Occipital lobe (tissue), 2 donors: Measurements from ENCODE around the gene NCK1. TPM values are rescaled to one million over a fixed set of nuclear protein-coding genes. Genes with fewer than 3 reads are reported as not detected.
"Not testable (repeated sequence)": the region's sequence is repeated elsewhere in the genome, so short reads cannot be mapped to it uniquely, and the experiment has no call there.

Experiments used
- DNase-seq: peaks from one replicate; lab custom pipeline; 2025; lab: John Stamatoyannopoulos, UW
- total RNA-seq: library from RNA; depleted of rRNA; stranded (reverse); fragments of >200 nt; gene quantifications from one replicate; pipeline ENCODE4 v1.2.3, GENCODE V29; 2014

The NCK1 gene
- total RNA-seq, 1 donor from 2014 or later: 40.7 TPM

DNA sequence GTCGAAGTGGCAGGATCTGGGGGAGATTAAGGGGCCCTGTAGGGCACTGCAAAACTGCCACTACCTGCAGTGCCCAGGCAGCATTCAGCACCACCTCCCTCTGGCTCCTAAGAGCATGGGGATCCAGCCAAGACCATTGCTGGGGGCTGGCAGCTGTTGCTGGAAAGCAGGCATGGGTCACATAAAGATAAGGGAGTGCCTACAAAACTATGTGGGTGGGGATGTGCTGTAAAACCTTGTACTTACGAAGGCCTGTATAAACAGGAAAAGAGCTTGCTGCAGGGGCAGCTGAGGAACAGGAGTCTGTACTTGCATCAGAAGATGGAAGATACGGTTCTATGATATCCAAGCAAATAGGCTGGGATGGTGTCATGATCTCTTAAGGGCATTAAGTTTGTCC is 122.8 kb downstream of the NCK1 start:
- no peak for DNase-seq

DNA sequence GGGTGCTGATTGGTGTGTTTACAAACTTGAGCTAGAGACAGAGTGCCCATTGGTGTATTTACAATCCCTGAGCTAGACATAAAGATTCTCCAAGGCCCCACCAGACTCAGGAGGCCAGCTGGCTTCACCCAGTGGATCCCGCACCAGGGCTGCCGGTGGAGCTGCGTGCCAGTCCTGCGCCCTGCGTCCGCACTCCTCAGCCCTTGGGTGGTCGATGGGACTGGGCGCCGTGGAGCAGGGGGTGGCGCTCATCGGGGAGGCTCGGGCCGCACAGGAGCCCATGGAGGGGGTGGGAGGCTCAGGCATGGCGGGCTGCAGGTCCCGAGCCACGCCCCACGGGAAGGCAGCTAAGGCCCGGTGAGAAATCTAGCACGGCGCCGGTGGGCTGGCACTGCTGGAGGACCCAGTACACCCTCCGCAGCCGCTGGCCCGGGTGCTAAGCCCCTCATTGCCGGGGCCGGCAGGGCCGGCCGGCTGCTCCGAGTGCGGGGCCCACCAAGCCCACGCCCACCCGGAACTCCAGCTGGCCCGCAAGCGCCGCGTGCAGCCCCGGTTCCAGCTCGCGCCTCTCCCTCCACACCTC is 125.5 kb downstream of the NCK1 start:
- not testable (repeated sequence) for DNase-seq

DNA sequence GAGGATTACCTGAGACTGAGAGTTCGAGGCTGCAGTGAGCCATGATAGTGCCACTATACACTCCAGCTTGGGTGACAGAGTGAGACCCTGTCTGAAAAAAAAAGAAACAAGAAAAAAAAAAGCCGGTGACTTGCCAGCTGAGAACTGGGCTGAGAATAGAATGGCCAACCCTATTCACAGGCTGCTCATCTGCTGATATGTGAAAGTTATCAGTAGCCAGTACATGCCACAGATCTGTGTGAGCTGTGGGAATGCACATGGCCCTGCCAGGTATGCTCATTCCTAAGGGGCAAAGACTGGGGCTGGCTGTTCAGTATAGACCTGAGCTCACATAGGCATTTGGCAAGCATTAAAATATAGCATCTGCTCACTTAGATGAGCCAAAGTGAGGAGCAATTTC is 126.6 kb downstream of the NCK1 start:
- DNase-seq: no peak

GRCh38 chr3:136989781-136990524 is 127.9 kb downstream of the NCK1 start:
- DNase-seq: no peak

- no peak for DNase-seq
Measured at GRCh38 chr3:136990826-136991225, 128.8 kb downstream of the NCK1 start.

DNA sequence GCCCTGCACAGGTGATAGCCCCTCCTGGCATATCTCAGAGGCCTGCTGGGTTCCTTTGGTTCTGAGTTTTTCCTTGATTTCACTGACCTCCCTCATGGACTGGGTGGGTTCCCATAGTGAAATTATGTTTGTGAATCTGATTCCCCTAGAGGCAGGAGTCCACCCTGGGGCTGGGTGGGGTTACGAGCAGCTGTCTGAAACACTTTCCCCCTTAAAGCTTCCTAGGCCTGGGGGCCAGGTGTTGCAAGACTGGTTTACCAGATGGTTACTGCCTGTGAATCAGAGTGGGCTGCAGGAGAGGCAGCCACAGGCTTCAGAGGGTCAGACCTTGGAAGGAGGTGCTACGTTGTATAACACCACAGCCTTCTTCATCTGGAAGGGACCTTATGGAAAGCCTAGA is 130.1 kb downstream of the NCK1 start:
- no peak for DNase-seq

GRCh38 chr3:136994772-136995516 is 132.9 kb downstream of the NCK1 start:
- peak; percentile 70 for DNase-seq

DNA sequence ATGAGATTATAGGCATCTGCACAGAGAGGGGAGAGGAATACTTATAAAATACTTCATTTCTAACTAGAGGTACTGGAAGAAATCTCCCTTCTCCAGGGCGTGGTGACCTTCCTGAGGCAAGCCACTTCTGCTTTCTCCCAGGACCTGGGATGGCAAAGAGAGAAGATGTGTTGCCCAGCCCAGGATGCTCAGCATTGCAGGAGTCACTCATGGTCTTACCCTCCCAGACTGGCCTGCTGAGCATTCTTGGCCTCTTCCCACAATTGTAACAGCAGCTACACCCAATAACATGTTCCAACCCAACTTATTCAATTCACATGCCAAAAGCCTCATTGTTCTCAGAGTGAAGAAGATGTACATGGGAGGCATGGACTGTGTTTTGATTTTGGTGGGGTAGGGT is 133.6 kb downstream of the NCK1 start:
- no peak for DNase-seq

Other genes with a start within 250 kb of the NCK1 start
- 80.8 TPM for gene STAG1, start 109.8 kb upstream of the NCK1 start, total RNA-seq
- 14.7 TPM for gene SLC35G2, start 43.1 kb upstream of the NCK1 start, total RNA-seq
- 0.62 TPM for gene IL20RB, start 95.8 kb downstream of the NCK1 start, total RNA-seq